GM21447 (cell line): ENCODE results near the gene CDHR2.

ENCODE experiments used
- ATAC-seq: cut with Tn5 transposase; IDR thresholded peaks from one replicate; pipeline ENCODE4 v1.9.1; 2021; ENCODE audit not compliant: unreplicated experiment

Gene CDHR2, protein sequence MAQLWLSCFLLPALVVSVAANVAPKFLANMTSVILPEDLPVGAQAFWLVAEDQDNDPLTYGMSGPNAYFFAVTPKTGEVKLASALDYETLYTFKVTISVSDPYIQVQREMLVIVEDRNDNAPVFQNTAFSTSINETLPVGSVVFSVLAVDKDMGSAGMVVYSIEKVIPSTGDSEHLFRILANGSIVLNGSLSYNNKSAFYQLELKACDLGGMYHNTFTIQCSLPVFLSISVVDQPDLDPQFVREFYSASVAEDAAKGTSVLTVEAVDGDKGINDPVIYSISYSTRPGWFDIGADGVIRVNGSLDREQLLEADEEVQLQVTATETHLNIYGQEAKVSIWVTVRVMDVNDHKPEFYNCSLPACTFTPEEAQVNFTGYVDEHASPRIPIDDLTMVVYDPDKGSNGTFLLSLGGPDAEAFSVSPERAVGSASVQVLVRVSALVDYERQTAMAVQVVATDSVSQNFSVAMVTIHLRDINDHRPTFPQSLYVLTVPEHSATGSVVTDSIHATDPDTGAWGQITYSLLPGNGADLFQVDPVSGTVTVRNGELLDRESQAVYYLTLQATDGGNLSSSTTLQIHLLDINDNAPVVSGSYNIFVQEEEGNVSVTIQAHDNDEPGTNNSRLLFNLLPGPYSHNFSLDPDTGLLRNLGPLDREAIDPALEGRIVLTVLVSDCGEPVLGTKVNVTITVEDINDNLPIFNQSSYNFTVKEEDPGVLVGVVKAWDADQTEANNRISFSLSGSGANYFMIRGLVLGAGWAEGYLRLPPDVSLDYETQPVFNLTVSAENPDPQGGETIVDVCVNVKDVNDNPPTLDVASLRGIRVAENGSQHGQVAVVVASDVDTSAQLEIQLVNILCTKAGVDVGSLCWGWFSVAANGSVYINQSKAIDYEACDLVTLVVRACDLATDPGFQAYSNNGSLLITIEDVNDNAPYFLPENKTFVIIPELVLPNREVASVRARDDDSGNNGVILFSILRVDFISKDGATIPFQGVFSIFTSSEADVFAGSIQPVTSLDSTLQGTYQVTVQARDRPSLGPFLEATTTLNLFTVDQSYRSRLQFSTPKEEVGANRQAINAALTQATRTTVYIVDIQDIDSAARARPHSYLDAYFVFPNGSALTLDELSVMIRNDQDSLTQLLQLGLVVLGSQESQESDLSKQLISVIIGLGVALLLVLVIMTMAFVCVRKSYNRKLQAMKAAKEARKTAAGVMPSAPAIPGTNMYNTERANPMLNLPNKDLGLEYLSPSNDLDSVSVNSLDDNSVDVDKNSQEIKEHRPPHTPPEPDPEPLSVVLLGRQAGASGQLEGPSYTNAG (N-terminal part only)

DNA sequence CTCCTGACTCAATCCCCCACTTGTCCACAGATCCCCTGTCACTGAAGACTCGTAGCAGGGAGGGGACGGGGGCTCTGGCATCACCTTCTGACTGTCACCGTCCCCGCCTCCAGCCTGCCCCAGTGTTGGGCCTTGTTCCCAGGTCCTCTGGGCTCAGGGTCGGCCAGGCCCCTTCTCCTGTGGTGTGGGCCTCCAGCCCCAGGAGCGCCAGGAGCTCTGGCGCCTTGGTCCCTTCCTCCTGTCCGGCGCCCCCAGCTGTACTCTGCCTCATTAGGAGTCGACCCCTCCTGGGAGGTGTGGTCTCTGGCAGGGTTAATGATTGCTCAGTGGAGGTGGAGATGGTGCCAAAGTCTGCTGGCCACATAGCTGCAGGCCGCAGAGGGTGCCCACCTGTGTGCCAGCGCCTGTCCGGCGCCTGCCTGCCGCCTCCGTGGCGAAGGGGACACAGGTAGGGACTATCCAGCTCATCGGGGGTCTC, at the start of gene CDHR2:
CDHR2 (plus strand) TSS at position 376 of the 478 bp plus-strand sequence. CDS start 16,011 bp downstream, outside the sequence.
- no peak for ATAC-seq

DNA sequence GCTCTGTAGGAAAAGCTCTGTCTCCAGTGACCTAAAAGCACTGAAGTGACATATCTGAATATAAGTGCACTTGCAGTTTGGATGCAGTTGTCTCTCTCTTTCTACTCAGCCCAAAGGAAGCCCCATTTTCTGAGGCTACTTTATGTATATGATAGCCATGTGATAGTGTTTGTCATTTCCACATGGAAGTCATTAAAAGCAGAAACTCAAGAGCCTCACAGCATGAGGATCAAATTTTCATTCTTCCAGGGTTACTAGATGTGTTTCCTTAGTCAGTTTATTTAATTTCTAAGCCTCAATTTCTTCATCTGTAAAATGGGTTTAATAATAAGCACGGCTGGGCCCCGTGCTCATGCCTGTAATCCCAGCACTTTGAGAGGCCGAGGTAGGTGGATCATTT, 48.6 kb upstream of the CDHR2 start:
- ATAC-seq, result no peak

DNA sequence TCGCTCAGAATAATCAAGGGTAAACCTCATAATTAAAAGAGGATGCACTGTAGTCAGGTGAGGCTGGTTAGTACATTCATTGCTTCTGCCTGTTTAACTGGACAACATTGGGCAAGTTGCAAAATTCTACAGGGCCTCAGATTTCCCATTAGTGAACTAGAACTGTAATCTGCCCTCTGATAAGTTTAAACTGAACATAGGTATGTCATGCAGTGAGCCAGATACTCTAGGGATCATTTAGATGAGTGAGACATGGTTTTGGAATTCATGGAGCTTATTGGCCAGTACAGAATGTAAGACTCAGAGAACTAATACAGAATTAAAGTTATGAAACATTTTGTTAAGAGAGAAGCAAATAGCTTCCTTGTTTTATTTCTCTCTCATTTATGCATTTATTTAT, 47.8 kb upstream of the CDHR2 start:
- no peak for ATAC-seq

DNA sequence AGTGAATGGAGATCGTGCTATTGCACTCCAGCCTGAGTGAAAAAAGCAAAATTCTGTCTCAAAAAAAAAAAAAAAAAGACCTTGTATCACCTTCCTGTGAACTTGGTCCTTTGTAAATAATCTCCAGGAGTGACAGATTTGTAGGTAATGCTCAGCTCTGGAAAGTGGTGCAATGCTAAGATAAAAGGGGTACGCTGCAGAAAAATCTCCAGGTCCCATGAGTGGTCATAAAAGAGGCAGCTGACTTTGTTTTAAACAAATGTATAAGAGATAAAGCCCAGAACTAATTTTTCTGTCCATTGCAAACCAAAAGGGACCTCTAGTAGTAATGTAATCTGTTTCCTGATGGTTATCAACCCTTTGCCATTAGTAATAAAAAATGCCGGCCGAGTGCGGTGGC, 45.6 kb upstream of the CDHR2 start:
- ATAC-seq, result no peak

DNA sequence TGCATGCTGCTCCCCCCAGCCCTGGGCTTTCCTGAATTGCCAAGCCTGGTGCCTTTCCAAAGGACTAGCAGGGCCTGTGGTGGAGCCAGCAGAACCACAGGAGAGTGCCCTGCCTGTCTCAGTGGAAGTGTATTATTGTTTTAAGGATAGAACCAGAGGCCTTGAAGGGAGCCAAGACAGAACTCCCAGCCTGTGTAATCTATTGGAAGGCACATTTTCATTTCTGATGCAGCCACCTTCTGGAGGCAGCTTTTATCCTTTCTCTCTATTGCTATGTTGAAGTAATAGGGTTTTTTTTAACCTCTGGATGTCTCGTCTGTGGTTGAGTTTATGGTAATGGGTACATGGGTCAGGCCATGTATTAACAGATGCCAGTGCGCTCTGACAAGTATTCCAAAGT, 41.2 kb upstream of the CDHR2 start:
- ATAC-seq, result no peak

DNA sequence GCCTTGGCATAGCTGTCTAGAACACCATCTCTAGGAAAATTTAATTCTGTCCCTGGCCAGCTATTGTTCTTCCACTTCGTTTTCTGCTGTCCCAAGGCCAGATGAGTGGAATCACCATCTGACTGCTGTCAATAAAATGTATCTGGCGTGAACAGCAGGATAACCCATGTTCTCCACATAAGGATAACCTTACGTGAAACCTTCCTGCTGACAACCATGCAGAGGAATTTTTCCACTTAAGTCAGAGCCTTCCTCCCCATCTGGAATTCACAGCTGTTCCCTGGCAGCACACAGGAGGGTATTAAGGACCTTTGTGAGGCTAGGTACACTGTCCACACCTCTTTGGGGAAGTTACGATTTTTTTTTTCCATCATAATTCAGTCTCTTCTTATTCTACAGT, 40.5 kb upstream of the CDHR2 start:
- no peak for ATAC-seq

DNA sequence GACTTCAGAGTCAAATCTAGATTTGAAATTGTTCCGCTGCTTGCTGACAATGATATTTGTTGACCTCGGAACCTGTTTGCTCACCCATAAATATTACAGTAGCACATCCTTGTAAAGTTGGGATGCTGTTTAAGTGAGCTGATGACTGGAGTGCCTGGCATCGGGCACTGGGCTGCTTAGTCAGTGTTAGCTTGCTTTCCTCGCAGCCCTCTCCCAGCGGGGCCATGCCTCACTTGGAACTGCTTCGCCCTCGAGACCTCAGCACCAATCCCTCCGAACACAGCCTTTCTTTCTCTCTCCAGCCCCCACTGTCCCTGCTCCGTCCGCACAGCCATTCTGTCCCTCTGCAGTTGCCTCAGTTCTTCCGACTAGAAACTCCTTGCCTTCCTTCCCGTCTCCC, 35.4 kb upstream of the CDHR2 start:
- no peak for ATAC-seq

DNA sequence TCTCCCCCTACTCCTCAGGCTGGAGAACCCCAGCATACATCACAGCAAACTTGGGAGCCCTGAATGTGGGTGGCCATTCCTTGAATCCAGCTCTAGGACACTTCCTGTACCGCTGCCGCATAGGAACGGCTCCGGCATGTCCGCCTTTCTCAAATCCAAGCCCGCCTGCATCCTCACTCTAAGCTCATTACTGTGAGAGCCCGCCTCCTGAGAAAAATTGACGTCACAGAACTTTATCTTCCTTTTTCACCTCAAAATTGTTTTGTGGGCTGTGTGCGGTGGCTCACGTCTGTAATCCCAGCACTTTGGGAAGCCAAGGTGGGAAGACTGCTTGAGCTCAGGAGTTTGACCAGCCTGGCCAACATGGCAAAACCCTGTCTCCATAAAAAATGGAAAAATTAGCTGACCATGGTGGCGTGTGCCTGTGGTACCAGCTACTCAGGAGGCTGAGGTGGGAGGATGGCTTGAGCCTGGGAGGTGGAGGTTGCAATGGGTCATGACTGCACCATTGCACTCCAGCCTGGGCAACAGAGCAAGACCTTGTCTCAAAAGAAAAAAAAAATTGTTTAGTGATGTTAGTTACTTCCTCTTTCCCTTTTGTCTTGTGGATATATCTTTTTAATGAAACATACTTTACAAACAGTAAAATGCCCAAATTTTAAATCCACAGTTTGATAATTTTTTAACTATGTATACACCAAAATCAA, 34.7 kb upstream of the CDHR2 start:
- ATAC-seq, result no peak

DNA sequence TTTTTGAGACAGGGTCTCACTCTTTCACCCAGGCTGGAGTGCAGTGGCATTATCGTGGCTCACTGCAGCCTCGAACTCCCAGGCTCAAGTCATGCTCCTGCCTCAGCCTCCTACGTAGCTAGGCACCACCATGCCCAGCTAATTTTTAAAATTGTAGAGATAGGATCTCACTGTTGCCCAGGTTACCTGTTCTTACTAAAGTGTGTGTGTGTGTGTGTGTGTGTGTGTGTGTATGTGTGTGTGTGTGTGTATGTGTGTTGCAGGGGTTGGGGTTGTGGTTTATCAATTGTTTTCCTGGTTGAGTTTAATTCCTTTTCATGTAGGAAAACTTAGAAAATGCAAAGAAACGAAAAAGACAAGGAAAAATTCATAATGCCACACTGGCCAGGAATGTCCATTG, 33.7 kb upstream of the CDHR2 start:
- no peak for ATAC-seq

DNA sequence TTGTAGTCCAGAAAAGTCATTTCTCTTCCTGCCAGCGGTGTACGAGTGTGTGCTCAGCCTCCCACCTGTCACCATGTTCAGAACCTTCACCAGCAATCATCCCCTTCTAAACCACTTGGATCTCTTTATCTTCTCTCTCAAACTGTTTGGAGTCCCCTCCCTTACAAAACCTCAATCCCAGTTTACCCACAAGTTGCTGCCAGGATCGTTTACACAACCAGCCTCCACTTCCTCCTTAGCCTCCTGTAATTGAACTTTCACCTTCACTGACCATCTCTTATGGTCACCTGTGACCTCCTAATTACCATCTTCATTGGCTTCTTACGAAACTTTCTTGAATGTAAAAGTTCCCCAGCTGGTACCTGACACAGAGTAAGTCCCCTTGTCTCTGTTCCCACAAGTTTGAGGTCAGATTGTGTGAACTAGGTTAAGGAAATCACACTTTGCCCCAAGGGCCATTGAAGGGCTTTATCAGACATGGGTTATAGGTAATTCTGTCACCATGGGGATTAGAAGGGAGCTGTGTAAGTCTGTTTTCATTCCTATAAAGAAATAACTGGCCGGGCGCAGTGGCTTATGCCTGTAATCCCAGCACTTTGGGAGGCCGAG, 32.0 kb upstream of the CDHR2 start:
- ATAC-seq, result no peak

DNA sequence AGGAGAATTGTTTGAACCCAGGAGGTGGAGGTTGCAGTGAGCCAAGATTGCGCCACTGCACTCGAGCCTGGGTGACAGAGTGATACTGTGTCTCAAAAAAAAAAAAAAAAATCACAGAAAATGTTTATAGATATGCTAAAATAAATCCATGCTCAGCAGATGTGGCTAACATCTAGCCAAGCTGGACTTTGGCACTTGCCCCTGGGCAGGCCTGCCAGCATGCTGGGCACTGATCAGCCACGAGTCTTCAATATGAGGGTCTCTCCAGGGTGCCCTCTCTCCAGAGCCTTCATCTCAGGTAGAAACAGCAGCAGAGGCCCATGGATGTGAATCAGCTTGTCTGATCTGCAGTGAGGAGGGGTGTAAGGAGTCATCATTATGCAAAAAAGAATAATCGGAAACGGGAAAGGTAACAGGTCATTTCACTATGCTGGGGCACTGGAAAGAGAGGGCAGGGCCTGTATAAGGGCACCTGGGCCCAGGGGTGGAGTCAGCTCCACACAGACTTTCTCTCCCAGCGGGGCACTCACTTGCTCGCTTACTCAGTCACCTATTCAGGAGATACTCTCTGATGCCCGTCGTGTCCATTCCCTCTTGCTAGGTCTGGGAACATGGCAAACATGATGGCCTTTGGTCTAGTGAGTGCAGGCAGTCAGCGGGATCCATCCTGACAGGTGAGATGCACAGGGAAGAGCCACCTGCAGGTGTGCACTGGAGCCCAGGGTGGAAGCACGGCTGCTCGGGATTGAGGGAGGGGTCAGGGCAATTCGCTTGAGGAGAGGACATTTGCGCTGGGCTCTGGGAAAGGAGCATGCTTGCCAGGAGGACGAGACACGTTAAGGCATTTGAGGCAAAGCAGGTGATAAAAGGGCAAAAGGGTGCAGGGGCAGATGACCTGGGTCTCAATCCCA, 29.1 kb upstream of the CDHR2 start:
- ATAC-seq, result no peak

DNA sequence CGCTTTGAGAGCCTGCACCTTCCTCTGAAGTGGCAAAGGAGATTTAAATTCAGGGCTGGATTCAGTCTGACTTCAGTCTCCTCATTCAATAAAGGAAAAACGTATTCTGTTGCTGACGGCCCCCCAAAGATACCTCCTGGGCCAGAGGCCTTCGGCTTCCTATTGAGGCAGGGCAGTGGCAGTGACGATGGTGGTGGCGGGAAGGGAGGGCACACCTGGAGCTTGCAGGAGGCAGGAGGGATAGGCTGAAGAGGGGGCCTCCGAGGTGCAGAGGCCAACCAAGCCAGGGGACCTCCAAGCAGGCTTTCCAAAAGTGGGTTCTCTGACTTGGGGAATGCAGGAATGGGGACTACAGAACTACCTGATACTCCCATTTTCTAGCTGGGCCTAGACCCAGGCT, 27.9 kb upstream of the CDHR2 start:
- ATAC-seq, result no peak

DNA sequence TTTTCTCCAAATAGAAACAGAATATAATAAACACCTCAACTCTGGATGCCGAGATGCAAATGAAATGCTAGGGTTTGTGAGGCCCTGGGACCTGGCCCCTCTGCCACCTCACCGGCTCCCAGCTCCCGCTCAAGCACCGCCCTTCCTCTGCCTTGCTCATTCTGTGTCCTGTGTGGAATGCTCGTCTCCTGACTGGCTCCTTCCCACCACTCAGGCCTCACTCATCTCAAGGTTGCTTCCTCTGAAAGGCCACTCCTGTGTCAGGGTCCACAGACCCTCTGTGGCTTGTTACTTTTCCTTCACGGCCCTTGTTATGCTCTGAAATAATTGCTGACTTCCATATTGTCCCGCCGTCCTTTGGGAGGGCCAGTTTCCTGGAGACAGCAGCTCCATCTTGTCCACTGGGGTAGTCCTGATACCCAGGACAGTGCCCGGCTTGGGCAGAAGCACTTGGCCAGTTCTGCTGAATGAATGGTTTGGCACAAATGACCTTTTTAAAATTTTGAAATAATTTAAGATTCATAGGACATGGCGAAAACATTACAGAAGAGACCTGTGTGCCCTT, 27.4 kb upstream of the CDHR2 start:
- ATAC-seq, result no peak

DNA sequence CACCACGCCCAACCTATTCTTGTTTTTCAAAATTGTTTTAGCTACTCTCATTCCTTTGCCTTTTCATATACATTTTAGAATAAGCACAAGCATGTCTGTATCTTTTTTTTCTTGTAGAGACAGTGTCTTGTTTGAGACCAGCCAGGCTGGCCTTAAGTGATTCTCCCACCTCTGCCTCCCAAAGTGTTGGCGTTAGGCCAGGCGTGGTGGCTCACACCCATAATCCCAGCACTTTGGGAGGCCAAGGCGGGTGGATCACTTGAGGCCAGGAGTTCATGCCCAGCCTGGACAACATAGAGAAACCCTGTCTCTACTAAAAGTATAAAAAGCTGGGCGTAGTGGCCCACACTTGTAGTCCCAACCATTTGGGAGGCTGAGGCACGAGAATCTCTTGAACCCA, 25.0 kb upstream of the CDHR2 start:
- no peak for ATAC-seq

DNA sequence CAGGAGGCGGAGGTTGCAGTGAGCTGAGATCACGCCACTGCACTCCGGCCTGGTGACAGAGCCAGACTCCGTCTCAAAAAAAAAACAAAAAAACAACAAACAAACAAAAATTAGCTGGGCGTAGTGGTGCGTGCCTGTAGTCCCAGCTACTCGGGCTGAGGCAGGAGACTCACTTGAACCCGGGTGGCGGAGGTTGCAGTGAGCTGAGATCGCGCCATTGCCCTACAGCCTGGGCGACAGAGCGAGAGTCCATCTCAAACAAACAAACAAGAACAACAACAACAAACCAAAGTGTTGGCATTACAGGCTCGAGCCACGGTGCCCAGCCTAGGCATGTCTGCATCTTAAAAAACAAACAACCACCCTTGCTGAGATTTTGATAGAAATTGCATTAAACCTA, 24.2 kb upstream of the CDHR2 start:
- ATAC-seq, result no peak

DNA sequence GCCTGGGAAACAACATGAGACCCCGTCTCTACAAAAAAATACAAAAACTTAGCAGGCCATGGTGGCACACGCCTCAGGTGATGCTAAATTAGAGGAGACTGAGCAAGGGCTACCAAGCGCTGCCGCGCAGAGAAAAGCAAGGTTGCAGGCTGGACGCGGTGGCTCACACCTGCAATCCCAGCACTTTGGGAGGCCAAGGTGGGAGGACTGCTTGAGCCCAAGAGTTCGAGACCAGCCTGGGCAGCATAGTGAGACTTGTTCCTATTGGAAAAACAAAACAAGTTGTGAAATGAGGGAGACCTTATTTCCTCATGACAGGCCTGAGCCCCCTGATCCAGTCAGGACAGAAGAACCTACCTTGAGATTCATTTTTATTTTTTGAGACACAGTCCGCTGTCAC, 23.5 kb upstream of the CDHR2 start:
- no peak for ATAC-seq

DNA sequence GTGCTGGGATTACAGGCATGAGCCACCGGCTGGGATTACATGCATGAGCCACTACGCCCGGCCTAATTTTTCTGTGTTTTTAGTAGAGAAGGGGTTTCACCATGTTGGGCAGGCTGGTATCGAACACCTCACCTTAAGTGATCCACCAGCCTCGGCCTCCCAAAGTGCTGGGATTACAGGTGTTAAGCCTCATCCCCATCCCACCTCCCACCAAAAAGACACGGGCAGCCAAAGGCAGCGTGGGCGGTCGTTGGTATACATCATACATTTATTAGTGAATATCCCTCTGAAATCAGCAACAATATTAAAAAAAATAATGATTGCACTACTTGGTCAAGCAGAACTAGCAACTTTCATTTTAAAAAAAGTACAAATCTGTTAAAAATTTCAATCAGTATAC, 22.7 kb upstream of the CDHR2 start:
- no peak for ATAC-seq

DNA sequence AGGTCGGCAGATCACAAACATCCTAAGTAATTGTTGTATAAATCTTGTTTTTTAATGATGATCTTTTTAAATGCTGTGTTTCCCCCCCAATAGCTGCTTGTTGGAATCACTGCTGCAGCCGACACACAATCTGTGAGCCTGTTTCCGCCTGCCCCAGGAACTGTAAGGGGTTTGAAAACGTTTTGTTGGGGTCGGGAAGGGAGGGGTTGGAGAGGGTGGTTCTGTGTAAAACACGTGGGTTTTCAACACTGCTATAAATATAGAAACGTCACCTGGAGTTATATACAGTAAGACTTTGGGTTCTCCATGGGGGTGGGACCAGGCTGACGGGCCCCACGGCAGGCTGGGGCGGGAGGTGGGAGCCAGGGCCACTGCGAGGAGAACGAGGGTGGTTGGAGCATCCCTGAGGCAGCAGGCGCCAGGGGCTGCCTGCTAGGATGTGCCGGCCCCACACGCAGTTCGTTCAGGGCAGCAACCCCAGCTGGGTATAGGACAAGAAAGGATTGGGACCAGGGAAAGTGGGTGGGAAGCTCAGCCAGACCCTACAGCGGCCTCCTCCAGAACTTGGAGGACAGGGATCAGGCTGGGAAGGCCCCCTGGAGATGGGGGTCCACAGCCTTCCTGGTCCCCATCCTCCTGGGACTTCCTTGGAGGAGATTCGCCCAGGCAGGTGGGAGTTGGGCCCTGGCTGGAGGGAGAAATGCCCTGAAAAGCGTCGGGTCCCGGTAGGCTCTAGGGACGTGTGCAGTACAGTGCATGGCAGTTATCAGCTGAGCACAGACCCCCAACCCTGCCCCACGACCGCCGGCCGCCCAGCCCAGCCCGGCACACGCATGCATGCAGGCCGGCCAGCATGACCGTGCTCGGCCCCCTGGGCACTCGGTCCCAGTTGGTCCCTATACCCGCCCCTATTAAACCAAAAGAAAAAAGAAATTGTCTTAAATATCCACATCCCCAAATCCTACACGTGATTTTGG, 21.6 kb upstream of the CDHR2 start:
- ATAC-seq, result no peak
